ENCODE results near the gene PBXIP1.

Gene PBXIP1

DNA sequence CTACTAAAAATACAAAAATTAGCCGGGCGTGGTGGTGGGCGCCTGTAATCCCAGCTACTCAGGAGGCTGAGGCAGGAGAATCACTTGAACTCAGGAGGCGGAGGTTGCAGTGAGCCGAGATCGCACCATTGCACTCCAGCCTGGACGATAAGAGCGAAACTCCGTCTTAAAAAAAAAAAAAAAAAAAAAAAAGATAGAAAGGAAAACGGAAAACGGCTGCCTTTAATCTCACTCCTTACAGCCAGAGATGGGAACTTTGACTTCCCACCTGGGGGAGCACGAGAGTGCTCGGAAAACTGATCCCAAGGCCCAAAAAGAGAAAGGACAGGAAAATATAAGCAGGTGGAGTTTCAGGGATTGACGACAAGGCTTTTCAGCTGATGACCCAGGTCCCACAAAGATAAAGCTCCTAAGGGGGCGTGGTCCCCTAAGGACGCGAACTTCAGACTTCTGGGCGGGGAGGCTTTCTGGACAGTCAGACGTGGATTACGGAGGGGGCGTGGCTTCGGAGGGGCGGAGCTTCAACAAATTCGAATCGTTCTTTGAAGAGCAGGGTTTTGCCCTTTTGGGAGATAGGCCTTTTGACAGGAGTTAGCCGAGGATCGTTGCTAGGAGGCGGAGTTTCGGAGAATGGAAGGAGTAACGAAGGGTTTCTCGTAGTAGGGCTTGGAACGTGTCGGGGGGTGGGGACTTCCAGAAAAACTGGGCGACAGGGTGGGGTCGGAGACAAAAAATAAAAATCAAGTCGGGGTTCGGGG, 17.6 kb upstream of the PBXIP1 start:
- FAIRE-seq (no peak), DNase-seq (ENCODE audit: insufficient read length, low spot score) (peak; percentile 82)
- TF ChIP-seq, protein P1, sequence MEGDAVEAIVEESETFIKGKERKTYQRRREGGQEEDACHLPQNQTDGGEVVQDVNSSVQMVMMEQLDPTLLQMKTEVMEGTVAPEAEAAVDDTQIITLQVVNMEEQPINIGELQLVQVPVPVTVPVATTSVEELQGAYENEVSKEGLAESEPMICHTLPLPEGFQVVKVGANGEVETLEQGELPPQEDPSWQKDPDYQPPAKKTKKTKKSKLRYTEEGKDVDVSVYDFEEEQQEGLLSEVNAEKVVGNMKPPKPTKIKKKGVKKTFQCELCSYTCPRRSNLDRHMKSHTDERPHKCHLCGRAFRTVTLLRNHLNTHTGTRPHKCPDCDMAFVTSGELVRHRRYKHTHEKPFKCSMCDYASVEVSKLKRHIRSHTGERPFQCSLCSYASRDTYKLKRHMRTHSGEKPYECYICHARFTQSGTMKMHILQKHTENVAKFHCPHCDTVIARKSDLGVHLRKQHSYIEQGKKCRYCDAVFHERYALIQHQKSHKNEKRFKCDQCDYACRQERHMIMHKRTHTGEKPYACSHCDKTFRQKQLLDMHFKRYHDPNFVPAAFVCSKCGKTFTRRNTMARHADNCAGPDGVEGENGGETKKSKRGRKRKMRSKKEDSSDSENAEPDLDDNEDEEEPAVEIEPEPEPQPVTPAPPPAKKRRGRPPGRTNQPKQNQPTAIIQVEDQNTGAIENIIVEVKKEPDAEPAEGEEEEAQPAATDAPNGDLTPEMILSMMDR (IDR thresholded peaks at IDR 0.05; ENCODE audit: insufficient read depth, missing control alignments), result peak; percentile 35

DNA sequence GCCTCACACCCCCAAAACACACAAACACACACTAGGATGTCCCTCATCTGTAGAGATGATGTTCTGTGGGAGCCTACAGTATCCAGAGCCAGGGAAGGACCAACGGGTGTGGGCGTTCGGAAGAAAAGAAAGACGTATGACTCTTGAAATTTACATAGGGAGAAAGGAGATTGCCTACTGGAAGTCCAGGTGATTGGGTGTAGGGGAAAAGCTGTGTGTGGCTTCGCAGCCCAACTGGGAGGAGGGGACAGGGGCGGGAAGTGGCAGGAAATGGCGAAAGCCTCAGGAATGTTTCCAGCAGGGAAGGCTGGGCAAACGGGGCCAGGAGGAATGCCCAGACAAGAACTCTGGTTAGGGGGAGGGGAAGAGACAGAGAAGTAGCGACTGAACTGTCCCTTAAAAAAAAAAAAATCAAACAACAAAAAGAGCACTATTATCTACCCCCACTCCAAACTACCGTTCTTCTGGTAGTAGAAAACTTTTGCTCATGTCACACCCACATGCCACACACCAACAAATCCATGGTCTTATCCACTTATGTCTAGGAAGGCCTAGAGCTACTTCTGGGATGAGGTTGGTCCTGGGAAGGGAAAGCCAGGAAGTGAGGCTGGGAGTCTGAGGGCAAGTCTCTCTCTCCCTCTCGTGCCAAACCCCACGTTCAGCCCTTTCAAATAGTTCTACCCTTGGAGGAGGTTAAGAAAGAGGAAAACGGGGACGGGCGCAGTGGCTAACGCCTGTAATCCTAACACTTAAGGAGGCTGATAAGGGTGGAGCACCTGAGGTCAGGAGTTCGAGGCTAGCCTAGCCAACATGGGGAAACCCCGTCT, 16.8 kb upstream of the PBXIP1 start:
- FAIRE-seq (no peak), DNase-seq (ENCODE audit: insufficient read length, low spot score) (no peak)
- TF ChIP-seq, protein P1 (IDR thresholded peaks at IDR 0.05; ENCODE audit: insufficient read depth, missing control alignments), result no peak

DNA sequence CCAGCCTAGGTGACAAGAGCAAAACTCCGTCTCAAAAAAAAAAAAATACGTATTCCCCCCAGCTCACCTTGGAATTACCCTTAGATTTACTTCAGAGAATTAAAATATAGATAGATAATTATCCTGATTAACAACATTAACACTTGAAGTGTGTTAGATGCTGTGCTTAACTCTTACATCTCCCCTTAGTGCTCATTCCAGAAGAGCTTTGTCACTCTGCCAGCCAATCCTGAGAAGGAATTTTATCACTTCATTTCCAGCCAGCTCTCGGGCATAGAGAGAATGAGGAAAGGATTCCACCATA, 16.3 kb upstream of the PBXIP1 start:
- no peak for FAIRE-seq

DNA sequence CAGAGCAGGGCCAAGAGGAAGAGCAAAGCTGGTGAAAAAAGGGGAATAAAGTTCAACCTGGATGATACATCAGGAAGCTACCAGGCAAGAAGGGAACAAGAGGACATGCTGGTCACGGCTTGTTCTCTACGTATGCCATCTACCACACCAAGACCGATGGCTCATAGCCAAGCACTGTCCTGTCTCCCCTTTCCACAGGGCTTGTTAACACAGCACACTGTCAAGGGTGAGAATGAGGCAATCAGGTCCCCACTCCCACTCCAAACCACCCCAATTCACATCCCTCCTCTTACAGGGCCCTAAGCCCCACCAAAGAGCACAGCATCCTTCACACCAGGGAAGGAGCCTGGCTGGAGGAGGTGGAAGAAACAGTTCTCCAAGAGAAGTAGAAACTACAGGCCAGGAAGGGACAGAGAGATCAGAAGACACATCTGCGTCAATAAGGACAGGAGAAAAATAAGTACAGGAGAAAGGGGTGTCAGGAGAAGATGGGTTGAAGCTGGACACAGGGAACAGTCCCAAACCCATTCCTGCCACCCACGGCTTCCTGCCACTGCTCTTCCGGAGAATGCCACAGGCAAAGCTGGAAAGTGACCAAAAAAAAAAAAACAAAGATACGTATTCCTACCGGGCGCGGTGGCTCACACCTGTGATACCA, 15.6 kb upstream of the PBXIP1 start:
- DNase-seq (ENCODE audit: insufficient read length, low spot score) (no peak), FAIRE-seq (no peak)
- TF ChIP-seq, protein P1 (IDR thresholded peaks at IDR 0.05; ENCODE audit: insufficient read depth, missing control alignments), result no peak

More for the DNA sequence above, 16.3 kb upstream of the PBXIP1 start:
- DNase-seq (ENCODE audit: insufficient read length, low spot score), result no peak
- TF ChIP-seq, protein P1 (IDR thresholded peaks at IDR 0.05; ENCODE audit: insufficient read depth, missing control alignments), result no peak

DNA sequence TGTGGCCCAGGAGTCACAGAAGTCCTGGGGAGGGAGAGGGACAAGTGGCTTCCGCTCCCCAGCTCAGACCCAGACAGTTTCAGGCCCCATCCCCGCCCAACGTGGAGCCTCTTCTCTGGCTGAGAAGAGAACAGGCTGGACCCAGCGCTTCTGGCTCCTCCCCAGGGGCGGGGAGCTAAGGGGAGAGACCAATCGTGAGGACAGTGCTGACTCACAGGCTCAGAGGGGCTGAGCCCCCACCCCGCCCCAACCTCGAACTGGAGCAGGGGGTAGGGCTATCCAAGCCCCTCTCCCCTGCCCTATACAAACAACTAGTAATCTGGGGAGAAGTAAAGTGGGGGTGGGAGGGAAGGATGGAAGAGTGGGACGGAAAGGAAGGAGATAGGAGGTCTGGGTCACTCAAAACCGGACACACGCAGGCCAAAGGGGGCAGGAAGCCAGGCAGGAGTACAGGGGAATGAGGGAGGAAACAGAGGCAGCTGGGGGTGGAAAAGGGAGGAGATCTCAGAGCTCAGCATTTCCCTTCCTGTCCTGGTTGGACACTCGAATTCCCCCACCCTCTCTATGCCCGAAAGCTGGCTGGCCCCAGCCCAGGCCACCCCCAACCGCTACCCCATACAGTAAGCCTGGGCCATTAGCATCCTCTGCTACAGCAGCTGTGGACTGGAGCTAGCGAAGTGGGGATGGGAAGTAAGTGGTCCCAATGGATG, 14.9 kb upstream of the PBXIP1 start, which contains the start of gene SHC1:
Gene SHC1 (minus strand): TSS at position 117 of the 710 bp plus-strand sequence. CDS start 221 bp downstream, outside the sequence.
- TF ChIP-seq, protein P1 (IDR thresholded peaks at IDR 0.05; ENCODE audit: insufficient read depth, missing control alignments), result no peak
- no peak for FAIRE-seq
- peak; percentile 100 for DNase-seq (ENCODE audit: insufficient read length, low spot score)

DNA sequence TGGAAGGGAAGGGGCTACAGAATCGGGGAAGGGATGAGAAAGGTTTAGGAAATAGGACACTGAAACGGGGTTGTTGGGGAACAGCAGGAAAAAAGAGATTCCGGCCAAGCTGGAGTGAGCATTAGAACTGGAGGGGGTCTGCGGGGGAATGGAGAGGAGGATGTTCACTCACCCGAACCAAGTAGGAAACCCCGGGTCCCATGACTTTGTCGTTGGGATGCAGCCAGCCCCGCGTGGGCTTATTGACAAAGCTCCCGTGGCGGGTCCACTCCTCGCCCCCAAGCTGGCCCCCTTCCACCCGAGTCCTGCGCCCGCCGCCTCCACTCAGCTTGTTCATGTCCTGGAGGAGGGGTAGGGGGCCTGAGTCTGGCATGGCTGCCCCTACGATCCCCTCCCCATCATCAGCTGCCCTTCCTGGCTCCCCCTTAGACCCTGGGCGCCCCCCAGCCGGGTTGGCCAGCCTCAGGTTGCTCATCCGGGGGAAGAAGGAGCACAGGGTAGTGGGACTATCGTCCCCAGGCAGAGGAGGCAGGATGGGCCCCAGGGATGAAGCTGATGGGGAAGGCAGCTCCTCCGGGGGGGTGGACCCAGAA, 14.1 kb upstream of the PBXIP1 start:
- TF ChIP-seq, protein P1 (IDR thresholded peaks at IDR 0.05; ENCODE audit: insufficient read depth, missing control alignments), result no peak
- FAIRE-seq, result no peak
- DNase-seq (ENCODE audit: insufficient read length, low spot score), result no peak

Data from D721Med (cell line).